SK-N-MC (cell line): ENCODE measurements around the gene ZKSCAN1.

Source experiments
- EZH2 ChIP-seq: fragments of 200-600 bp; sonication (generic); IDR thresholded peaks from one replicate; pipeline ENCODE4 v1.6.1; 2017; ENCODE audit warnings: antibody characterized with exemption
- FOXP2 ChIP-seq: optimal IDR thresholded peaks from 2 replicates; pipeline ENCODE3; 2011; ENCODE audit warnings: mild to moderate bottlenecking, moderate library complexity; ENCODE audit not compliant: insufficient read depth; ENCODE audit errors: extremely low read length, control extremely low read depth
- POLR2AphosphoS5 ChIP-seq: IDR thresholded peaks from 2 replicates; pipeline ENCODE4 v1.6.1; 2012; ENCODE audit warnings: mild to moderate bottlenecking, low read depth, low read length, borderline replicate concordance

- TF ChIP-seq POLR2AphosphoS5 (no peak), EZH2 (no peak), FOXP2 (no peak)
Observed at GRCh38 chr7:100053215-100053614, 37.8 kb downstream of the ZKSCAN1 start.
